ENCODE measurements around the gene ITSN1. TPM values are rescaled to one million over a fixed set of nuclear protein-coding genes. Genes with fewer than 3 reads are reported as not detected.
"Not testable (repeated sequence)": the region's sequence is repeated elsewhere in the genome, so short reads cannot be mapped to it uniquely, and the experiment has no call there.

The ITSN1 gene
- total and polyA plus RNA-seq, 2 of the 13 experiments (the other 11 are each of a cell fraction or from before 2014, with no cell fraction given), result 26.1 to 33.8 TPM

DNA sequence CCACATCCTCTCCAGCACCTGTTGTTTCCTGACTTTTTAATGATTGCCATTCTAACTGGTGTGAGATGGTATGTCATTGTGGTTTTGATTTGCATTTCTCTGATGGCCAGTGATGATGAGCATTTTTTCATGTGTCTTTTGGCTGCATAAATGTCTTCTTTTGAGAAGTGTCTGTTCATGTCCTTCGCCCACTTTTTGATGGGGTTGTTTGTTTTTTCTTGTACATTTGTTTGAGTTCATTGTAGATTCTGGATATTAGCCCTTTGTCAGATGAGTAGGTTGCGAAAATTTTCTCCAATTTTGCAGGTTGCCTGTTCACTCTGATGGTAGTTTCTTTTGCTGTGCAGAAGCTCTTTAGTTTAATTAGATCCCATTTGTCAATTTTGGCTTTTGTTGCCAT lies 283.9 kb downstream of the ITSN1 start:
- H2AFZ ChIP-seq (ENCODE audit: low read length); CTCF ChIA-PET (ENCODE audit: low intra/inter-chr PET ratio, low total read pairs); BruUV-seq (replicated peaks); H3K36me3 ChIP-seq (replicated peaks in 1 of 2; ENCODE audit: control insufficient read depth in 1 of 2, insufficient read depth in 2 of 2, low read length in 2 of 2); in situ Hi-C loops (cut with HindIII; ENCODE audit: extremely low pct_ligation_motif_present, low pct_unique_long_range_greater_than_20kb); DNase-seq (ENCODE audit: low spot score); ATAC-seq; H3K9me3 ChIP-seq (ENCODE audit: low read length); H4K20me1 ChIP-seq (ENCODE audit: insufficient read depth, low read length); FAIRE-seq; H3K4me2 ChIP-seq (ENCODE audit: low read depth, low read length); H3K27me3 ChIP-seq (ENCODE audit: control insufficient read depth in 1 of 2, insufficient read depth in 2 of 2, low read length in 2 of 2); POLR2A ChIA-PET; H3K9ac ChIP-seq (ENCODE audit: insufficient read depth, low read depth, low read length); H3K4me1 ChIP-seq (ENCODE audit: insufficient read depth, low read length); intact Hi-C loops (cut with micrococcal nuclease; ENCODE audit: unreplicated experiment); H3K27ac ChIP-seq (ENCODE audit: extremely low read length, insufficient read depth, low read length); H3K4me3 ChIP-seq (replicated peaks in 1 of 3; ENCODE audit: insufficient read depth in 1 of 3, low read depth in 2 of 3, low read length in 3 of 3); H3K79me2 ChIP-seq (ENCODE audit: insufficient read depth, low read length): not testable (repeated sequence)
- 35% methylated on average over 2 of the region's 2 CpGs for WGBS (ENCODE audit: low lambda C conversion rate)

DNA sequence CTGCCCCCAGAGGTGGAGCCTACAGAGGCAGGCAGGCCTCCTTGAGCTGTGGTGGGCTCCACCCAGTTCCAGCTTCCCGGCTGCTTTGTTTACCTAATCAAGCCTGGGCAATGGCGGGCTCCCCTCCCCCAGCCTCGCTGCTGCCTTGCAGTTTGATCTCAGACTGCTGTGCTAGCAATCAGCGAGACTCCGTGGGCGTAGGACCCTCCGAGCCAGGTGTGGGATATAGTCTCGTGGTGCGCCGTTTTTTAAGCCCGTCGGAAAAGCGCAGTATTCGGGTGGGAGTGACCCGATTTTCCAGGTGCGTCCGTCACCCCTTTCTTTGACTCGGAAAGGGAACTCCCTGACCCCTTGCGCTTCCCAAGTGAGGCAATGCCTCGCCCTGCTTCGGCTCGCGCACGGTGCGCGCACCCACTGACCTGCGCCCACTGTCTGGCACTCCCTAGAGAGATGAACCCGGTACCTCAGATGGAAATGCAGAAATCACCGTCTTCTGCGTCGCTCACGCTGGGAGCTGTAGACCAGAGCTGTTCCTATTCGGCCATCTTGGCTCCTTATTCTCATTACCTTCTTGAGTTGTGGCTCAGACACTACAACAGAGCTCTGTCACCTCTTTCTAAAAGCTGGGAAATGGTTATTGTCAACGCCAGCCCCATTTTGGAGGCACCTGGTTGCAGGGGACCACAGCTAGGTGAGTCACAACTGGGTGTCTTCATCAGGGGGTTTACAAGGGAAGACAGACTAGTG lies 288.9 kb downstream of the ITSN1 start:
- BruUV-seq (replicated peaks); FAIRE-seq; ATAC-seq; H3K36me3 ChIP-seq (replicated peaks in 1 of 2; ENCODE audit: control insufficient read depth in 1 of 2, insufficient read depth in 2 of 2, low read length in 2 of 2); CTCF ChIA-PET (ENCODE audit: low intra/inter-chr PET ratio, low total read pairs); DNase-seq (ENCODE audit: low spot score); H3K9ac ChIP-seq (ENCODE audit: insufficient read depth, low read depth, low read length); H3K27ac ChIP-seq (ENCODE audit: extremely low read length, insufficient read depth, low read length); H3K27me3 ChIP-seq (ENCODE audit: control insufficient read depth in 1 of 2, insufficient read depth in 2 of 2, low read length in 2 of 2); H3K9me3 ChIP-seq (ENCODE audit: low read length); POLR2A ChIA-PET; H3K79me2 ChIP-seq (ENCODE audit: insufficient read depth, low read length); H4K20me1 ChIP-seq (ENCODE audit: insufficient read depth, low read length); in situ Hi-C loops (cut with HindIII; ENCODE audit: extremely low pct_ligation_motif_present, low pct_unique_long_range_greater_than_20kb); intact Hi-C loops (cut with micrococcal nuclease; ENCODE audit: unreplicated experiment): not testable (repeated sequence)
- Histone ChIP-seq H3K4me3 (replicated peaks in 1 of 3; ENCODE audit: insufficient read depth in 1 of 3, low read depth in 2 of 3, low read length in 3 of 3) (0 out of 6 replicates have a peak overlapping the region, but pooled peaks of 1 of the 3 experiments have one; percentile 41), H3K4me1 (ENCODE audit: insufficient read depth, low read length) (peaks cover 15% of the 10 kb centered on the region), H2AFZ (ENCODE audit: low read length) (peak overlapping the region; percentile 54), H3K4me2 (ENCODE audit: low read depth, low read length) (peak overlapping the region; percentile 76; the same call in 1 of the 2 replicates)
- WGBS (ENCODE audit: low lambda C conversion rate), result 90% methylated on average over 21 of the region's 34 CpGs
